Right lobe of liver (tissue), 6 donors: ENCODE measurements around the gene CTSD. TPM values are rescaled to one million over a fixed set of nuclear protein-coding genes. Genes with fewer than 3 reads are reported as not detected.

ENCODE experiments used
- ATAC-seq, 4 donors: fragments of 200-7000 bp; cut with Tn5 transposase; one replicate each; pipeline ENCODE4 v1.9.1; 2020; ENCODE audit warnings: mild to moderate bottlenecking in 4 of 4, moderate library complexity in 4 of 4
- DNase-seq, 3 donors: peaks; one replicate each; pipeline ENCODE4 v3.0.0-alpha.2; 2020
- H3K27ac ChIP-seq, 3 donors: fragments of 200-600 bp; one replicate each; pipeline ENCODE4 v1.8.0; 2022
- H3K27me3 ChIP-seq, 2 donors: fragments of 200-600 bp; one replicate each; pipeline ENCODE4 v1.8.0; 2022
- H3K36me3 ChIP-seq, 4 donors: fragments of 200-600 bp; sonication (generic) in 1 of 4; one replicate each; pipeline versions ENCODE4 v1.5.1 to v1.8.0; 2017 to 2022; ENCODE audit warnings: control low read depth in 1 of 4
- H3K4me1 ChIP-seq, 4 donors: fragments of 200-600 bp; sonication (generic) in 1 of 4; one replicate each; pipeline versions ENCODE4 v1.5.1 to v1.8.0; 2017 to 2022; ENCODE audit warnings: control low read depth in 1 of 4
- H3K4me3 ChIP-seq, 3 donors: fragments of 200-600 bp; one replicate each; pipeline ENCODE4 v1.8.0; 2022
- H3K9me3 ChIP-seq, 4 donors: fragments of 200-600 bp; sonication (generic) in 1 of 4; one replicate each; pipeline versions ENCODE4 v1.5.1 to v1.8.0; 2017 to 2022; ENCODE audit warnings: control low read depth in 1 of 4
- POLR2A ChIP-seq: fragments of 450-650 bp; IDR thresholded peaks from one replicate; pipeline ENCODE4 v1.6.1; 2017; ENCODE audit warnings: antibody characterized with exemption, mild to moderate bottlenecking
- WGBS: methylation state at CpG from one replicate; pipeline ENCODE4 v1.1.6; 2018; ENCODE audit warnings: low coverage, low lambda C conversion rate; ENCODE audit not compliant: insufficient coverage; ENCODE audit errors: missing lambda C conversion rate; 5-methylcytosine and 5-hydroxymethylcytosine counted together
- intact Hi-C, 2 donors: fragments of 100-400 bp; cut with DNase I; formaldehyde crosslinking; loops; one replicate each; pipeline versions ENCODE4 v1.11.2 to v1.14.1; 2022
- total RNA-seq, 6 experiments: library from RNA; depleted of rRNA in 2 of 6; stranded (reverse); fragments of >200 nt in 2 of 6; fragmentation: NEBNext Ultra II Directional in 3 of 6; extraction: Animal tissue kit (Norgen Biotek cat#: 25700) in 3 of 6; gene quantifications; one replicate each; pipeline versions ENCODE4 v1.1.0 to v1.2.4, GENCODE V29; 2016 to 2023
- TF ChIP-seq, protein P1 (sequence below), 4 donors: fragments of 200-600 bp in 3 of 4; fragments of 450-650 bp in 1 of 4; IDR thresholded peaks; one replicate each; pipeline versions ENCODE4 v1.5.1 to v1.8.0; 2016 to 2022; ENCODE audit warnings: antibody characterized with exemption in 4 of 4, mild to moderate bottlenecking in 2 of 4
- donor health status: DM: no; HTN: yes; CAD: no.
- donor health status: DM: no; HTN: no; CAD: no.
- donor health status: DM: no; HTN: no; CAD: no.
- donor health status: DM: no; HTN: yes; CAD: no.
- donor health status: DM: no; HTN: yes; CAD: no.

The CTSD gene
- total RNA-seq, 6 experiments from 2014 or later, result 515 to 1,549 (median 1,009) TPM

DNA sequence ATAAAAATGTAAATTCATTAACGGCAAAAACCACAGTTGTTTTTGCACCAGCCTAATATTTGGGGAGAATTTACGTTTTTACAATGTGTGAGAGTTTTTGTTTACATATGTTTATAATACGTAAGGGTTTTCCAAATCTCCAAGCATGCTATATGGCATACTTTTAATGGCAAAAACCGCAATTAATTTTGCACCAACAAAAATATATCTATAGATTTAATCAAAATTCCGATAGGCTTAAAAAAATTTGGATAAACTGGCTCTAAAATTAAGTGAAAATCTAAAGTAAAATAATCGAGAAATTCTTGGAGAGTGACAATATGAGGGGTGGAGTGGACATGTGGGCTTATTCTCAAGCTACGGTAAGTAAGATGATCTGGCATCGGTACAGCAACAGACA, 43.9 kb downstream of the CTSD start:
- ATAC-seq (no peak), DNase-seq (no peak)
- no peak for TF ChIP-seq POLR2A
- TF ChIP-seq, protein P1, sequence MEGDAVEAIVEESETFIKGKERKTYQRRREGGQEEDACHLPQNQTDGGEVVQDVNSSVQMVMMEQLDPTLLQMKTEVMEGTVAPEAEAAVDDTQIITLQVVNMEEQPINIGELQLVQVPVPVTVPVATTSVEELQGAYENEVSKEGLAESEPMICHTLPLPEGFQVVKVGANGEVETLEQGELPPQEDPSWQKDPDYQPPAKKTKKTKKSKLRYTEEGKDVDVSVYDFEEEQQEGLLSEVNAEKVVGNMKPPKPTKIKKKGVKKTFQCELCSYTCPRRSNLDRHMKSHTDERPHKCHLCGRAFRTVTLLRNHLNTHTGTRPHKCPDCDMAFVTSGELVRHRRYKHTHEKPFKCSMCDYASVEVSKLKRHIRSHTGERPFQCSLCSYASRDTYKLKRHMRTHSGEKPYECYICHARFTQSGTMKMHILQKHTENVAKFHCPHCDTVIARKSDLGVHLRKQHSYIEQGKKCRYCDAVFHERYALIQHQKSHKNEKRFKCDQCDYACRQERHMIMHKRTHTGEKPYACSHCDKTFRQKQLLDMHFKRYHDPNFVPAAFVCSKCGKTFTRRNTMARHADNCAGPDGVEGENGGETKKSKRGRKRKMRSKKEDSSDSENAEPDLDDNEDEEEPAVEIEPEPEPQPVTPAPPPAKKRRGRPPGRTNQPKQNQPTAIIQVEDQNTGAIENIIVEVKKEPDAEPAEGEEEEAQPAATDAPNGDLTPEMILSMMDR (IDR thresholded peaks at IDR 0.05), result no peak
- H3K4me1 ChIP-seq, result no peaks in the 10 kb centered on the region
- no peaks in the 10 kb centered on the region for H3K36me3 ChIP-seq
- no peak overlapping the region for H3K4me3 ChIP-seq
- 61% methylated on average over 8 of the region's 8 CpGs for WGBS
- H3K27me3 ChIP-seq, result no peaks in the 10 kb centered on the region
- H3K9me3 ChIP-seq, result no peaks in the 10 kb centered on the region
- intact Hi-C loops, result no loop called here
- no peak overlapping the region for H3K27ac ChIP-seq

DNA sequence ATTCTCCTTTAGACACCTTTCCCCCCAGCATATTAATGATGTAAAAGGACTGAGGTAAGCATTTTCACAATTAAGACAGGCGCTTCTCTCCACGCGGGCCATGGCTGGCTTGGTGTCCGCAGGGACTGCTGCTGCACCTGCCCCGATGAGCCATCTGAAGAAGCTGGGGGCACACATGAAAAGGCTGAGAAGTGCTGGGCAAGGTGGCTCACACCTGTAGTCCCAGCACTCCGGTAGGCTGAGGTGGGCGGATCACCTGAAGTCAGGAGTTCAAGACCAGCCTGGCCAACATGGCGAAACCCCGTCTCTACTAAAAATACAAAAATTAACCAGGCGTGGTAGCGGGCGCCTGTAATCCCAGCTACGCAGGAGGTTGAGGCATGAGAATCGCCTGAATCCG, 45.4 kb downstream of the CTSD start:
- WGBS, result 94% methylated on average over 13 of the region's 15 CpGs
- no peak overlapping the region for H3K4me3 ChIP-seq
- TF ChIP-seq, protein P1 (IDR thresholded peaks at IDR 0.05), result no peak
- TF ChIP-seq POLR2A, result no peak
- intact Hi-C loops, result no loop called here
- H3K36me3 ChIP-seq, result no peaks in the 10 kb centered on the region
- H3K27me3 ChIP-seq, result no peaks in the 10 kb centered on the region
- H3K9me3 ChIP-seq, result no peaks in the 10 kb centered on the region
- ATAC-seq (no peak), DNase-seq (peak in 1 of 3 donors; percentile 23)
- no peaks in the 10 kb centered on the region for H3K4me1 ChIP-seq
- no peak overlapping the region for H3K27ac ChIP-seq

DNA sequence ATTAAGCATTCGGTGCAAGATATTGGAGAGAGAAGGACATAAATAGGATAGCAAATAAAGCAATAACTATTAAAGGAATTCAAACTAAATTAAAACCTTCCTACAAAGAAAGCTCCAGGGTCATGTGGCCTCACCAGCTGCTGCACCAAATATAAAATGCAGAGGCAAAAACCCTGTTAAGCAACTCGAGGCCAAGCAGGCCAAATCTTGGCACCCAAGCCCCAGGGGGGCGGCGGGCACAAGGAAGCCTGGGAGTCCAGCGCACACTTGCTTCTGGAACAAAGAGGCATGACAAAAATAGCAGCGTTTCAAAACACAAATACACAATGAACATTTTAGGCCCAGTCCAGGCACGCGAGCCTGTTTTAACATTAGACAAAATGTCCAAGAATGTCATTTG, 46.0 kb downstream of the CTSD start:
- Histone ChIP-seq H3K27ac (no peak overlapping the region), H3K27me3 (no peaks in the 10 kb centered on the region), H3K9me3 (no peaks in the 10 kb centered on the region), H3K4me1 (no peaks in the 10 kb centered on the region), H3K36me3 (no peaks in the 10 kb centered on the region), H3K4me3 (no peak overlapping the region)
- ATAC-seq (no peak), DNase-seq (peak in 1 of 3 donors; percentile 25)
- TF ChIP-seq POLR2A, result no peak
- TF ChIP-seq, protein P1 (IDR thresholded peaks at IDR 0.05), result no peak
- WGBS, result 90% methylated on average over 5 of the region's 8 CpGs
- intact Hi-C loops, result no loop called here

DNA sequence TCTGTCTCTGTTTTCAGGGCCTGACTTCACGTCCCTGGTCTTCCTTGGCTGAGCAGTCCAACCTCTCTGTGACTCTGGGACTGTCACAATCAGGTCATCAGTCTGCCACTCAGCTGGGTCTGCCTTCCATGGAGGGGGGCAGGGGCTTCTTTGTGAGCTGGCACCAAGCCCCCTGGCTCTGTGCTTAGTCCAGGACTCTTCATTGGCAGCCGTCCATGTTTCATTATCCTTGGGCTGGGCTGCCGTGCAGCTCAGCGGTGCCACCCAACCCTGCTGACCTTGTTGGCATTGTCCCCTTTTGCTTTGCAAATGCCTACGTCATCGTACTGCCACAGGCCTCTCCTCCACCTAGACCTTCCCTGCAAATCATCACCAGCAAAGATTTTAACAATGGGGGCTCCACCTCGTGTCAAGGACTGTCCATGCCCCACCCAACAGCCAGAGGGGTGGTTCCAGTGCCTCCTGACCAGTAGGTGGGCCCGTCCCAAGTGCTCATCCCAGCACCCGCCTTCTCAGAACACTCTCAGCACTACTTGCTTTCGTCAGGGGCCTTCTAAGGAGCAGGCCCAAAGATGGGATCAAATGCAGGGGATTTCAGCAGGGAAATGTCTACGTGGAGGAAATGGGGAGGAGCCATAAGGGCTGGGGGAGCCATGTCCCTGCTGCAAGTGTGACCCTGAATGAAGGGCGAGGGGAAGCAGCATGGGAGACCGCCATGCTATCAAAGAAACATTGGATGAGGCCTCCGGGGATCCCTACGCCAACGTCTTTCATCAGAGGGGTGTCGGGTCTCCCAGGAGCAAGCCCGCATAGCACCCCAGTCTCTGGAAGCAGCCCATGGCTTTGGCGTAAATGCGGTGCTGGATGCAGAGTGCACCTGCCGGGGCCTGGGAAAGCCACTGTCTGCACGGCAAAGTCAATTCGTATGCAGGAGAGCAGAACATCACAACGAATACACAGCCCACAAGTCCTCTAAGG, 48.5 kb downstream of the CTSD start:
- Histone ChIP-seq H3K27me3 (no peaks in the 10 kb centered on the region), H3K4me3 (no peak overlapping the region), H3K36me3 (no peaks in the 10 kb centered on the region), H3K4me1 (no peaks in the 10 kb centered on the region), H3K9me3 (no peaks in the 10 kb centered on the region), H3K27ac (no peak overlapping the region)
- peak in 1 of 3 donors; percentile 36 for DNase-seq
- WGBS, result 77% methylated on average over 13 of the region's 24 CpGs
- intact Hi-C loops, result no loop called here
- TF ChIP-seq POLR2A, result no peak
- TF ChIP-seq, protein P1 (IDR thresholded peaks at IDR 0.05), result no peak
- ATAC-seq, result no peak
